Measurements from ENCODE around the gene NPAS3. TPM values are rescaled to one million over a fixed set of nuclear protein-coding genes. Genes with fewer than 3 reads are reported as not detected.

The NPAS3 gene
- polyA plus RNA-seq, 1 donor: 1.0 TPM

GRCh38 chr14:33560718-33561431 is 622.2 kb downstream of the NPAS3 start:
- no peak overlapping the region for H3K27ac ChIP-seq (ENCODE audit: low read length)
- 79% methylated on average over 4 of the region's 7 CpGs for WGBS (ENCODE audit: insufficient coverage, low lambda C conversion rate)
- H3K4me3 ChIP-seq (ENCODE audit: low read length): no peak overlapping the region
- H3K9me3 ChIP-seq (ENCODE audit: control insufficient read depth, low read depth, low read length): no peaks in the 10 kb centered on the region
- no peaks in the 10 kb centered on the region for H3K4me1 ChIP-seq (ENCODE audit: control insufficient read depth, insufficient read depth, low read length)
- H3K27me3 ChIP-seq (ENCODE audit: control insufficient read depth, insufficient read depth, low read length): no peaks in the 10 kb centered on the region
- no peak for DNase-seq
- H3K36me3 ChIP-seq (ENCODE audit: control insufficient read depth, insufficient read depth, low read length): no peaks in the 10 kb centered on the region

GRCh38 chr14:33561488-33562175 is 623.0 kb downstream of the NPAS3 start:
- H3K4me1 ChIP-seq (ENCODE audit: control insufficient read depth, insufficient read depth, low read length): no peaks in the 10 kb centered on the region
- H3K36me3 ChIP-seq (ENCODE audit: control insufficient read depth, insufficient read depth, low read length): no peaks in the 10 kb centered on the region
- H3K27me3 ChIP-seq (ENCODE audit: control insufficient read depth, insufficient read depth, low read length): no peaks in the 10 kb centered on the region
- no peaks in the 10 kb centered on the region for H3K9me3 ChIP-seq (ENCODE audit: control insufficient read depth, low read depth, low read length)
- no peak for DNase-seq
- H3K27ac ChIP-seq (ENCODE audit: low read length): no peak overlapping the region
- WGBS (ENCODE audit: insufficient coverage, low lambda C conversion rate): 75% methylated on average over 2 of the region's 7 CpGs
- no peak overlapping the region for H3K4me3 ChIP-seq (ENCODE audit: low read length)

- Histone ChIP-seq H3K27ac (ENCODE audit: low read length) (no peak overlapping the region), H3K4me1 (ENCODE audit: control insufficient read depth, insufficient read depth, low read length) (no peaks in the 10 kb centered on the region), H3K4me3 (ENCODE audit: low read length) (no peak overlapping the region), H3K9me3 (ENCODE audit: control insufficient read depth, low read depth, low read length) (no peaks in the 10 kb centered on the region), H3K27me3 (ENCODE audit: control insufficient read depth, insufficient read depth, low read length) (no peaks in the 10 kb centered on the region), H3K36me3 (ENCODE audit: control insufficient read depth, insufficient read depth, low read length) (no peaks in the 10 kb centered on the region)
- 100% methylated on average over 1 of the region's 2 CpGs for WGBS (ENCODE audit: insufficient coverage, low lambda C conversion rate)
- no peak for DNase-seq
Observed at GRCh38 chr14:33563191-33563900, 624.7 kb downstream of the NPAS3 start.

GRCh38 chr14:33563901-33564197 is 625.2 kb downstream of the NPAS3 start:
- no peaks in the 10 kb centered on the region for H3K4me1 ChIP-seq (ENCODE audit: control insufficient read depth, insufficient read depth, low read length)
- no peaks in the 10 kb centered on the region for H3K36me3 ChIP-seq (ENCODE audit: control insufficient read depth, insufficient read depth, low read length)
- no peaks in the 10 kb centered on the region for H3K9me3 ChIP-seq (ENCODE audit: control insufficient read depth, low read depth, low read length)
- H3K27ac ChIP-seq (ENCODE audit: low read length): no peak overlapping the region
- 88% methylated on average over 1 of the region's 1 CpG for WGBS (ENCODE audit: insufficient coverage, low lambda C conversion rate)
- DNase-seq: no peak
- no peaks in the 10 kb centered on the region for H3K27me3 ChIP-seq (ENCODE audit: control insufficient read depth, insufficient read depth, low read length)
- H3K4me3 ChIP-seq (ENCODE audit: low read length): no peak overlapping the region

GRCh38 chr14:33564774-33565630 is 626.3 kb downstream of the NPAS3 start:
- no peaks in the 10 kb centered on the region for H3K9me3 ChIP-seq (ENCODE audit: control insufficient read depth, low read depth, low read length)
- H3K27ac ChIP-seq (ENCODE audit: low read length): no peak overlapping the region
- WGBS (ENCODE audit: insufficient coverage, low lambda C conversion rate): 100% methylated on average over 1 of the region's 3 CpGs

GRCh38 chr14:33566082-33566481 is 627.4 kb downstream of the NPAS3 start:
- Histone ChIP-seq H3K4me3 (ENCODE audit: low read length) (no peak overlapping the region), H3K27ac (ENCODE audit: low read length) (no peak overlapping the region), H3K9me3 (ENCODE audit: control insufficient read depth, low read depth, low read length) (no peaks in the 10 kb centered on the region), H3K27me3 (ENCODE audit: control insufficient read depth, insufficient read depth, low read length) (no peaks in the 10 kb centered on the region), H3K4me1 (ENCODE audit: control insufficient read depth, insufficient read depth, low read length) (no peaks in the 10 kb centered on the region), H3K36me3 (ENCODE audit: control insufficient read depth, insufficient read depth, low read length) (no peaks in the 10 kb centered on the region)
- DNase-seq: no peak
- whole genome bisulfite sequencing (ENCODE audit: insufficient coverage, low lambda C conversion rate): 64% methylated on average over 2 of the region's 9 CpGs

More at GRCh38 chr14:33564774-33565630, 626.3 kb downstream of the NPAS3 start:
- Histone ChIP-seq H3K36me3 (ENCODE audit: control insufficient read depth, insufficient read depth, low read length) (no peaks in the 10 kb centered on the region), H3K27me3 (ENCODE audit: control insufficient read depth, insufficient read depth, low read length) (no peaks in the 10 kb centered on the region), H3K4me1 (ENCODE audit: control insufficient read depth, insufficient read depth, low read length) (no peaks in the 10 kb centered on the region), H3K4me3 (ENCODE audit: low read length) (no peak overlapping the region)
- DNase-seq: no peak

GRCh38 chr14:33567023-33567728 is 628.5 kb downstream of the NPAS3 start:
- H3K27me3 ChIP-seq (ENCODE audit: control insufficient read depth, insufficient read depth, low read length): no peaks in the 10 kb centered on the region
- no peak overlapping the region for H3K4me3 ChIP-seq (ENCODE audit: low read length)
- WGBS (ENCODE audit: insufficient coverage, low lambda C conversion rate): 76% methylated on average over 4 of the region's 10 CpGs
- no peaks in the 10 kb centered on the region for H3K36me3 ChIP-seq (ENCODE audit: control insufficient read depth, insufficient read depth, low read length)
- H3K4me1 ChIP-seq (ENCODE audit: control insufficient read depth, insufficient read depth, low read length): no peaks in the 10 kb centered on the region
- H3K9me3 ChIP-seq (ENCODE audit: control insufficient read depth, low read depth, low read length): no peaks in the 10 kb centered on the region
- no peak for DNase-seq
- H3K27ac ChIP-seq (ENCODE audit: low read length): no peak overlapping the region

GRCh38 chr14:33567731-33568130 is 629.1 kb downstream of the NPAS3 start:
- Histone ChIP-seq H3K4me1 (ENCODE audit: control insufficient read depth, insufficient read depth, low read length) (no peaks in the 10 kb centered on the region), H3K4me3 (ENCODE audit: low read length) (no peak overlapping the region), H3K27me3 (ENCODE audit: control insufficient read depth, insufficient read depth, low read length) (no peaks in the 10 kb centered on the region), H3K27ac (ENCODE audit: low read length) (no peak overlapping the region), H3K9me3 (ENCODE audit: control insufficient read depth, low read depth, low read length) (no peaks in the 10 kb centered on the region), H3K36me3 (ENCODE audit: control insufficient read depth, insufficient read depth, low read length) (no peaks in the 10 kb centered on the region)
- no peak for DNase-seq
- 93% methylated on average over 3 of the region's 4 CpGs for WGBS (ENCODE audit: insufficient coverage, low lambda C conversion rate)

- H3K4me1 ChIP-seq (ENCODE audit: control insufficient read depth, insufficient read depth, low read length): no peaks in the 10 kb centered on the region
- 92% methylated on average over 2 of the region's 3 CpGs for WGBS (ENCODE audit: insufficient coverage, low lambda C conversion rate)
- H3K27ac ChIP-seq (ENCODE audit: low read length): no peak overlapping the region
- no peaks in the 10 kb centered on the region for H3K36me3 ChIP-seq (ENCODE audit: control insufficient read depth, insufficient read depth, low read length)
- H3K9me3 ChIP-seq (ENCODE audit: control insufficient read depth, low read depth, low read length): no peaks in the 10 kb centered on the region
- DNase-seq: no peak
- H3K4me3 ChIP-seq (ENCODE audit: low read length): no peak overlapping the region
- no peaks in the 10 kb centered on the region for H3K27me3 ChIP-seq (ENCODE audit: control insufficient read depth, insufficient read depth, low read length)
Observed at GRCh38 chr14:33568935-33569579, 630.4 kb downstream of the NPAS3 start.
